Lung microvascular endothelial cell (primary cell): ENCODE data around the gene HMCN2. TPM values are rescaled to one million over a fixed set of nuclear protein-coding genes. Genes with fewer than 3 reads are reported as not detected.

Source experiments
- total RNA-seq: library from RNA; depleted of rRNA; stranded (reverse); fragments of >200 nt; gene quantifications from 2 replicates; pipeline ENCODE4 v1.2.1, GENCODE V29; 2014

Gene HMCN2
- total RNA-seq, 1 donor from 2014 or later = under 0.01 TPM

Other genes starting within 250 kb of the HMCN2 start
- gene FNBP1, start 222.6 kb upstream of the HMCN2 start, total RNA-seq = 30.3 and 51.2 TPM in 2 replicates
- gene GPR107, start 211.9 kb upstream of the HMCN2 start, total RNA-seq = 19.2 and 20.4 TPM in 2 replicates
- gene NCS1, start 93.4 kb upstream of the HMCN2 start, total RNA-seq = 4.8 and 10.2 TPM in 2 replicates
- gene ASS1, start 179.2 kb downstream of the HMCN2 start, total RNA-seq = 3.4 and 4.8 TPM in 2 replicates